HG03139 (cell line): ENCODE results near the gene BTG3.

Experiments used
- ATAC-seq: cut with Tn5 transposase; IDR thresholded peaks from one replicate; pipeline ENCODE4 v1.9.1; 2021; ENCODE audit not compliant: unreplicated experiment

Gene BTG3

DNA sequence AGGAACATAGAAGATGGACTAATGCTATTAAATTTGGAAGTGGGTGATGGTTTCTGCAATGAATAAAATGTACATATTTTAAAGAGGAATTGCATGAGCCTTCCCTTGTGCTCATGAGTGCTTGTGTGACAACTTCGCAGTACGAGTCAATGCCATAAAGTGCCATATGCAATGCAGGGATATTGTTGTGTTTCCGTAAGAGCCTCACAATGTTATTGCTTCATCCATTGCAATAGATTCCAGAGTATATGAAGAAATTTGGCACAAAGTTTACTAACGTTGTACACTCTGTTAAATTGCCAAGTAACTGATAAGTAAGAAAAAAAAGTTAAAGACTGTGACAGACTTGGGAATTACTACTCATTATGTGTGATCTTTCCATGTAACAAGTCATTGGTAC, 22.3 kb downstream of the BTG3 start:
- ATAC-seq, result no peak

DNA sequence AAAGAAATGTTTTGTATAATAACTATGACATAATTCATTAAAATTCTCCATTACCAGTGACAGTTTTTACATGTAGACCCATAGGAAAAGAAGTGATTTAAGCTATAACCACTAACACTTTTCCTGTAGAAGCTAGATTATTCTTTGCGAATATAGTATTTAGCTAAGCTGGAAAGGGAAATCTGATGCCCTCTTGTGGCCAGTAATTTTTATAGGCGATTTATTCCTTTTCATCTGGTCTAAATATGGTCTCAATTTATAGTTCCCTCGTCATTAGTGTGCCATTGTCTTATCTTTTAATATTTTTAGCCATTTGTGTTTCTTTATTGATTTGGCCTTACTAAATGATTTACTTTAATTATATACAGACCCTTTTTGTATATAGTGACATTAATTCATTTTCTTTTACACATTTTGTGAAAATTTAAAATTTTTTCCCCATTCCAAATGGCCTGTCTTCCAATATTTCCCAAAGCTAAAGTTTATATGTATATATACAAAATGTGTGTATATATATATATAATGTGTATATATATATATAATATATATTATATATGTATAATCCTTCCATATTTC, 26.7 kb downstream of the BTG3 start:
- ATAC-seq, result no peak

DNA sequence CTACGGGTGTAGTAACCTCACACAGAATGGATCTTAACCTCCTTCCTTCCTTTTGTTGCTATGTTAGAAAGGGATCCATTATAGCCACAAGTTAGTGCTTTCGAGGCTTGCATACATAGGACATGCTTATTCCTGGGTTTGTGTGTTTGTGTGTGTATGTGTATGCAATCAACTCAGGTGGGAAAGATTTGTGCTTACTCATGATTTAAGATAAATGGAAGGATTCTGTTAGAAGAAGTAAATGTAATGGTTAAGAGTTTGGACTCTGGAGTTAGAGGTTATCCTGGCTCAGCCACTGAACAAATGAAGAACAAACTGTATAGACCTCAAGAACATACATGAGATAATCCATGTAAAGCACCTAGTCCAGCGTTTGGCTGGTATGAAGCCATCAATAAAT, 28.8 kb downstream of the BTG3 start:
- no peak for ATAC-seq

DNA sequence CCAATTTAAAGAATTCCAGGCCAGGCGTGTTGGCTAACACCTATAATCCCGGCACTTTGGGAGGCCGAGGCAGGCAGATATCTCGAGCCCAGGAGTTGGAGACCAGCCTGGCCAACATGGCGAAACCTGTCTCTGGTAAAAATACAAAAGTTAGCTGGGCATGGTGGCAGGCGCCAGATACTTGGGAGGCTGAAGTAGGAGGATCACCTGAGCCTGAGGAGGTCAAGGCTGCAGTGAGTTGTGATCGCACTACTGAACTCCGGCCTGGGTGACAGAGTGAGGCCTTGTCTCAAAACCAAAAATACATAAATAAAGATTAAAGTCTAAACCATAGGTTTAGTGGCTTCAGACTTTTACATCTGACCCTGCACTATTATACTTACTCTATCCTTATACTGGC, 32.4 kb downstream of the BTG3 start:
- ATAC-seq, result no peak

DNA sequence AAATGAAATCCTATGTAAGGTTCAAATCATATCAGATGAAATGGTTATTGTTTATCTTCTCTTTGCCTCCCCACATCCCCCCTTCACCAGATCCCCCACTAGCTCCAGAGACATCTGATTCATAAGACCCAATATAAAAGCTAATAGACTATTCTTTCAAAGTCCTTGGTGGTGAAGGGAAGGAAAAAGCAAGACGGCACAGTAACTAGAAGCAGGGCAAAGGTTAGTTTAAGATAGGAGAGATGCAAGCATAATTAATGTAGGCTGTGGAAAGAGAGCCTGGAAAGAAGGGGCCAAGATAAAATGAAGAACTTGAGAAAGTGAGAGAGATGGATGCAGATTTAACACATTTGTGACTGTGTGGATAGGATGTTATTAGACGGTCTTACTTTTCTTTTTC, 33.8 kb downstream of the BTG3 start:
- ATAC-seq, result no peak

DNA sequence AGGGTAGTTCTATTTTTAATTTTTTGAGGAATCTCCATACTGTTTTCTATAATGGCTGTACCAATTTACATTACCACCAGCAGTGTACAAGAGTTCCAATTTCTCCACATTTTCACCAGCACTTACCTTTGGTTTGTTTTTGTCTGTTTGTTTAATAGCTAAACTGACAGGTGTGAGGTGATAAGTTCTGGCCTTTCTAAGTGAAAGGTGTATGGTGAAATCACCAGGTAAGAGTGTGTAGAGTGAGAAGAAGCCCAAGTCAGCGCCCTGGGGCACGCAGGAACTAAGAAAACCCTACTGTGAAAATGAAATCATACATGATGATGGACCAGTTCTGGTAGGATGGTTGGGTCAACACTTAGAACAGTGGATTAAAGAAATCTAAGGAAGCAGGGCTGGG, 34.5 kb downstream of the BTG3 start:
- ATAC-seq, result no peak

DNA sequence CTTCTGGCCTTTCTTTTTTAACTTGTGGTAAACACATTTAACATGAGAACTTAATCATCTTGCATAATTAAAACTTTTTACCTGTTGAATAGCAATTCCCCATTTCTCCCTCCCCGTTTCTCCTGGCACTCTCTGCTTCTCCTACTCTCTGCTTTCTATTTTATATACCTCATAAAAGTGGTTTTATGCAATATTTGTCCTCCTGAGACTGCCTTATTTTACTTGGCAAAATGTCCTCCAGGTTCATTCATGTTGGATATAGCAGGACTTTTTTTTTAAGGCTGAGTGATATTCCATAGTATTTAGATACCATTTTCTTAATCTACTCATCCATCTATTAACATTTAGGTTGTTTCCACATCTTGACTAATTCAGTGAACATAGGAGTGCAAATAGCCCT, 35.0 kb downstream of the BTG3 start:
- ATAC-seq, result no peak

DNA sequence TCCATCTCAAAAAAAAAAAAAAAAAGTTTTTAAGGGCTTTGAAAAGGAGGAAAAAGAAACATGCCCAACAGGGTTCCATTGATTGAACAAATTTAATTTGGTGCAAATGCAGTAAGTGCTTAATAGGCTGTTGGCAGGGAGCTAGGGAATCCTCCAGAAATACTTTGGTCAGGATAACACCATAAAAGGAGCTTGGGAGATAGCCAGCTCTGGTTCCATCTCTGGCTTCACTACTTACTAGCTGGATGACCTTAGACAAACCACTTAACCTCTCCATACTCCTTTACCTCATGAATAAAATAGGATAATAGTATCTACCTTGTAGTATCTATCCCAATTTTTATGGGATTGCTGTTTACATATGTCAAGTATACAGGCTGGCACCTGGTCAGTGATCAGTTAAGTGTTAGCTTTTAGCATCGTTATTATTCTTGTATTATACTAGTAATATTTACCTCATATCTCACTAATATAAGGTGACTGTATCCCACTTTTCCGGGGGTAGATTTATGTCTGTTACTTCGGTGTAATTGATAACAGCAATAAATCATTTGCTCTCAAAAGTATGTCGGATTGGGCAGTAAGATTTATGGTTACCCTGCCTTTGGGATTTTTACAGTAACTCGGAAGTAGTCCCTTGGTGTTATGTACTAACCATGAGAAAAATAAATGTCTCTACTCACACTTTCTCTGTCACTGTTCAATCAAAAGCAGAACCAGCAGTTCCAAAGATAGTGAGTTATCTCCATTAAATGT, 36.4 kb downstream of the BTG3 start:
- ATAC-seq, result no peak

DNA sequence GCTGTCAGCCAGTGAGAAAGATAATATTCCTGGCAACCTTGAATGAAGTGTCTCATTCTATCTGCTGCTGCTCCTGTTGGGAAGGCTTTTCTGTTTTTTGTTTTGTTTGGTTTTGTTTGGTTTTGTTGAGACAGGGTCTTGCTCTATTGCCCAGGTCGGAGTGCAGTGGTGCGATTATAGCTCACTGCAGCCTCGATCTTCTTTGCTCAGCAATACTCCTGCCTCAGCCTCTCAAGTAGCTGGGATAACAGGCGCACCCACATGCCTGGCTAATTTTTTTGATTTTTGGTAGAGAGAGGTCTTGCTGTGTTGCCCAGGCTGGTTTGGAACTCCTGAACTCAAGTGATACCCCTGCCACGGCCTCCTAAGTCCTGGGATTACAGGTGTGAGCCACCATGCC, 37.6 kb downstream of the BTG3 start:
- ATAC-seq, result no peak

DNA sequence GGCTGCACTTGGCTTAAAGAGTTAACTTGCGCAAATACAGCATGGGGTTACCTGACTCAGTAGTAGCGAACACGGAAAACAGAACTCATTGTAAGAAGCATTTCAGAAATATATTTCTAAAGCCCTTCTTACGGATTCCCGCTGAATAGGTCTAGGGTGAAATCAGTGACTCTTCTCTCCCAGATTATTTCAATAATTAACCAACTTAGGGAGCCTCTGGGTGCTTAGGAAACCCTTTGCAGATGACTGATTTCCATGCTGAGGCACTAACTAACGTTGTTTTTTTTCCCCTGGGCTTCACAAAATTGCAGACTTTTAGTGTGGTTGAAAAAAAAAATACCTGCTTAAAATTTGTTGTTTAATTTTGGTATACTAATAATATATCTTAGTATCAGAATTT, 40.3 kb downstream of the BTG3 start:
- ATAC-seq, result no peak

DNA sequence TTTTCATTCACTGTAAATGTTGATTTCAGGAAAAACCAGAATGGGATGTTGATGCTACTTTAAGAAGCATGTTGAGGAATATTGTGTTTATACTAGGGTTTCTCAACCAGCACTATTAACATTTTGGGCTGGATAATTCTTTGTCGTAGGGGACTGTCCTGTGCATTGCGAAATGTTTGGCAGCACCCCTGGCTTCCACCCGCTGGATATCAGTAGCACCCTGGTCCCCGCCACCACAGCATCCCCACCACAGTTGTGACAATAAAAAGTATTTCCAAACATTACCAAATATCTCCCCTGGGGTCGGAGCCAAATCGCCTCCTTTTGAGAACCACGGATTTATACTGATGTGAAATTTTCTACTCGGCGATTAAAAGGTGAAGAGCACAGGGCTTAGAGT, 41.9 kb downstream of the BTG3 start:
- ATAC-seq, result no peak

DNA sequence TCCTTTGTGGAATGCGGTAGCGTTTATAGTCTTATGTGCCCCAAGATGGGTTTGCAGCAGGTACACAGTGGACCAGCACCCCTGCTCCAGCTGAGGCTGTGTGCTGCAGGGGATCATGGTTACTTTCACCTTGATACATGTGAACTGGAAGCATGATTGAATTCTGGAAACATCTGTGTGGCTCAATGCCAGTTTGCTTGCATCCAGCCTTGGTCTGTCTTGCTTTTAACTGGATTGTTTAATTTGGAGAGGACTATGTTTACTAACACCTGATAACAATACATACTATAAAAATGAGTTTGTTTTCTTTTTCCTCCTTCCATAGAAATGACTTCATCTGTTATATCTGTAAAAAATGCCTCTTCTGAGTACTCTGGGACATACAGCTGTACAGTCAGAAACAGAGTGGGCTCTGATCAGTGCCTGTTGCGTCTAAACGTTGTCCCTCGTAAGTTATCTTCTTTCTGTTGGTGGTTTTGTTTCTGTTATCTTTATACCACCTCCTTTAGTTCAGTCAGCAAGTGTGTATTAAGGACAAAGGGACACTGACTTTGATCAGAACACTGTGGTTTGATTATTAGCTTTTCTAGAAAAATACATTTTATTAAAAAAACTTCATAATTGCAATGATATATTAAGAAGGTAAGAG, 52.2 kb downstream of the BTG3 start:
- ATAC-seq, result no peak

DNA sequence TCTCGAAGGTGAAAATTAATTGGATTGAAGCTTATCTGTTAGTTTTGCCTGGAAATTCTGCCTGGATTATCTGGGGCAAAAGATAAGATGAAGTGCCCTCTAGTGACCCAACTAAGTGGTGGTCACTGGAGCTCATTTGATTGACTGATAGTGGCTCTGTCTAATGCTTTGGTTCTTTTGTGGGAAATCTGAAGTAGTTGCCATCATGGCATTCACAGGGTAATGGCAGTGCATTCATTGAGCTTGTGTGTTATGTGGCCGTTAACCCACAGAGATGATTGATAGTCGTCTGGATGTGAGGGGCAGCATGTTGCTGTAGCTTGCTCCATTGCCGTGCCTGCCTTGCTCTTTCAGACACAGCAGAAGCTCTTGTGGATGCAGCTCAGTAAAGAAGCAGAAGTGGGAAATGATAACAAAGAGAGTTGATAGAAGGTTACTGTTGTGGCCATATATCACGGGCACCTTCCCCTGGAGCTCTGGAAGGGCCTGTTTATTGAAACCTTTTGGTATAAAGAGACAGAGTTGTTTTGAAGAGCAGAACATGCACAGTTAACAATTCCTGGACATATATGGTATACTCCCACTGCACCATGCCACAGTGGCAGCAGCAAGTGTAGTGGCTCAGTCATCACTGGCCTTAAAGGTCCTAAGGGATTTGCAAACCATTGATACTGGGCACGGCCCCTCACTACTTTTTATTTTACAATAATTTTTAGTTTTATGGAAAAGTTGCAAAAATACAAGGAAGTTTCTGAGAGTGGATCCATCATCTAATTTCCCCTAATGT, 57.8 kb downstream of the BTG3 start:
- no peak for ATAC-seq

DNA sequence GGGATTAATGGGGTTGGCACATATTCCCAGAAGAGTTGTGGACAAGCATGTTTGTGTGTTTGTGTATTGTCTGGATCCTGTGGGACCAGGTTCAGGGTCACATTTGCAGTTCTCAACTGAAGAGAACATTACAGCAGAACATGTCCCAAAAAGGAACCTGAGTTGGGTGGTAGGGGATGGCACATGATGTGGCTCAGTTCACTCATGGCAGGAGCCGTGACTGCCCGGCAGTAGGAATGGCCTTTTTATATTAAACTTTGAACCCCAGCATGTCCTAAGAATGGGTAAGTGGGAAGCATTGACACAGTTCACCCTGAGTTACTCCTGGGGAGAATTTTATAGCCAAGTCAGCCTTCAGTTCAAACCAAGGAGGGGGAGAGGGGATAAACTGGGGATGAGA, 58.6 kb downstream of the BTG3 start:
- ATAC-seq, result no peak

DNA sequence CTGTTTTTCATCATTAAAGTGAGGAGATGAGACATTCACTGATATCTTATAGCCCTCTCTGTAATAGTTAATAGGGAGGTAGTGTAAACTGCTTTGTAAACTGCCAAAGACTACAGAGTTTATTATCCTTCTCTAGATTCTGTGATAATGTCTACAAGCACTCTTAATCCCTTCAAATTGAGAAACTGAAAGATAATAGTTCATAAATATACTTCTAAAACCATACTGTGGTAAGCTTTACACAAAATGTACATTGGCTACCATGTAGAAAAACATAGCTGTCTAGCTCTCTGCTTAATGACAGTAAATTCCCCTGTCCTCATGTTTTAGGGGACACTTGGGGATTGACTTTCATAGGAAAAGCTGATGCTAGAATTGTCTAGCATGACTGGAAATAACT, 60.3 kb downstream of the BTG3 start:
- no peak for ATAC-seq

DNA sequence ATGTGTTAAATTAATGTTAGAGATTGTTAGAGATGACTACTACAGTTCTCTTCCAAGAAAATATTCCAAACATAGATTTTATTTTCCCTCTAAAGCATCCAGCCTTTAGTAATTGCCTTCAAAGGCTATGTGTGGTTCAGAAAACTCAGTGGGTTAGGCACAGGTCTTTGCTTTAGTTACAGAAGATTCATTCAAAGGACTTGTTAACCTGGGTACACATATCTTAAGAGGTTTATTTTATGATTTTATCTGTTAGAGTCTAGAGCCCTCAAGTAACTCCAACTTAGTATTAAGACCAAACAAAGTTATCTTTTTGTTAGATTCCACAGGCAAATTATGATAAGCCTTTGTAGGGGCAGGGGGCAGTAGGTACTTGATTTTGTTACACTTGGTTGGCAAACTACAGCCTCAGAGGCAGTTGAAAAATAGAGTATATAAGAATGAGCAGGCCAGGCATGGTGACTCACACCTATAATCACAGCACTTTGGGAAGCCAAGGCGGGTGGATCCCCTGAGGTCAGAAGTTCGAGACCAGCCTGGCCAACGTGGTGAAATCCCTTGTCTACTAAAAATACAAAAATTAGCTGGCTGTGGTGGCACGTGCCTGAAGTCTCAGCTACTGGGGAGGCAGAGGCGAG, 61.9 kb downstream of the BTG3 start:
- ATAC-seq, result no peak

DNA sequence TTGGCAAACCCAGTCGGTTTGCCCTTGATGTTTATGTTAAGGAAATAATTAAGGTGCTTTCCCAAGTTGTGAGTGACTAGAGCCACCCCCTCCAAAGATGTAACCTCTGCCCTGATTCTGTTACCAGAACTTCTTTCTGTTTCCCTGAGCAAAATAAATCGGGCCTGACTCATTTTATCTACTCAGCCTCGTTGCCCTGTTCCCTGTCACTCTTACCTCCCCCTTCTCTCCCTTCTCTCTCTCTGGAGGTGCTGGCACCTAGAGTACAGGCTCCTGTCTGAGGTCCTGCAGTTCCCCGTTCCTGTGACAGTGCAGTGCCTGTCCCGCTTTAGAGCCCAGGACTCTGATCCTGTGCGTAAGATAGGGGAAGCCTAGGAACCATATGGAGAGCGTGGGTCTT, 64.4 kb downstream of the BTG3 start:
- no peak for ATAC-seq

DNA sequence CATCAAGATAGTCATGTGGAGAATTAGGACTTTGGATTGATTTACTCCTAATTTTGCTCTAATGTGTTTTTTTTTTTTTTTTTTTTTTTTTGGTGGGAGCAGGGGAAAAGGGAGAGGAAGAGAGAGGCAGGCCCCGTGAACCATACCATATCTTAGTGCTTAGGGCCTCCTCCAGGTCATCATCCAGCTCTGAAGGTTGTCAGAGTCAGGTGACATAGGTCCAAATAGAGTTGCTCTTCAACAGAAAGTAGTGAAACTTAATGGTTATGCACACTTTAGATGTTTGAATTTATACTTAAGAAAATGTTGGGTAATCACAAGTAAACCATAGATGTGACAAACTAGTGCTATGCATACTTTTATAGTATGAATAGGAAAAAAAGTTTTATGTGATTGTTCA, 67.7 kb downstream of the BTG3 start:
- no peak for ATAC-seq
